Parathyroid adenoma (tissue), 2 donors: ENCODE results near the gene YWHAQ.
"Not testable (repeated sequence)": the region's sequence is repeated elsewhere in the genome, so short reads cannot be mapped to it uniquely, and the experiment has no call there.

ENCODE experiments used
- H2AFZ ChIP-seq: fragments of 300-600 bp; sonication (generic); one replicate; pipeline ENCODE4 v1.7.0; 2017; ENCODE audit warnings: antibody characterized with exemption, mild to moderate bottlenecking
- H3K27ac ChIP-seq: fragments of 300-600 bp; sonication (generic); one replicate; pipeline ENCODE4 v1.7.0; 2017
- H3K27me3 ChIP-seq: fragments of 300-600 bp; sonication (generic); one replicate; pipeline ENCODE4 v1.7.0; 2017; ENCODE audit warnings: low read length; ENCODE audit not compliant: control insufficient read depth, insufficient read depth
- H3K36me3 ChIP-seq: fragments of 300-600 bp; sonication (generic); one replicate; pipeline ENCODE4 v1.7.0; 2017; ENCODE audit warnings: low read length; ENCODE audit not compliant: control insufficient read depth, insufficient read depth
- H3K4me1 ChIP-seq: fragments of 300-600 bp; sonication (generic); one replicate; pipeline ENCODE4 v1.7.0; 2017; ENCODE audit warnings: control low read depth
- H3K4me2 ChIP-seq: fragments of 300-600 bp; sonication (generic); one replicate; pipeline ENCODE4 v1.7.0; 2017; ENCODE audit warnings: low read length
- H3K4me3 ChIP-seq: fragments of 300-600 bp; sonication (generic); one replicate; pipeline ENCODE4 v1.7.0; 2017; ENCODE audit warnings: low read depth, low read length
- H3K79me2 ChIP-seq: fragments of 300-600 bp; sonication (generic); one replicate; pipeline ENCODE4 v1.7.0; 2017; ENCODE audit warnings: control low read depth
- H3K9ac ChIP-seq: fragments of 300-600 bp; sonication (generic); one replicate; pipeline ENCODE4 v1.7.0; 2017; ENCODE audit warnings: mild to moderate bottlenecking
- H3K9me3 ChIP-seq: fragments of 300-600 bp; sonication (generic); one replicate; pipeline ENCODE4 v1.7.0; 2017; ENCODE audit warnings: low read length; ENCODE audit not compliant: control insufficient read depth
- CTCF ChIP-seq: fragments of 300-600 bp; sonication (generic); IDR thresholded peaks from one replicate; pipeline ENCODE4 v1.7.0; 2017; ENCODE audit warnings: antibody characterized with exemption, mild to moderate bottlenecking
- donor health status: primary hyperparathyroidism.

YWHAQ gene

GRCh38 chr2:9617296-9617695, 13.5 kb downstream of the YWHAQ start:
- Histone ChIP-seq H2AFZ (no peak overlapping the region), H3K79me2 (peaks cover 65% of the 10 kb centered on the region), H3K27ac (no peak overlapping the region), H3K9me3 (no peaks in the 10 kb centered on the region), H3K4me1 (peaks cover 14% of the 10 kb centered on the region), H3K27me3 (no peaks in the 10 kb centered on the region), H3K36me3 (no peaks in the 10 kb centered on the region), H3K4me2 (no peak overlapping the region), H3K9ac (no peak overlapping the region), H3K4me3 (no peak overlapping the region)
- TF ChIP-seq CTCF = no peak

- H3K79me2 ChIP-seq = peaks cover 69% of the 10 kb centered on the region
- no peak for TF ChIP-seq CTCF
- H3K27ac ChIP-seq = no peak overlapping the region
- H3K4me3 ChIP-seq = no peak overlapping the region
- no peaks in the 10 kb centered on the region for H3K27me3 ChIP-seq
- H2AFZ ChIP-seq = no peak overlapping the region
- no peaks in the 10 kb centered on the region for H3K36me3 ChIP-seq
- H3K4me1 ChIP-seq = peaks cover 14% of the 10 kb centered on the region
- H3K4me2 ChIP-seq = no peak overlapping the region
- no peak overlapping the region for H3K9ac ChIP-seq
- no peaks in the 10 kb centered on the region for H3K9me3 ChIP-seq
Measured at GRCh38 chr2:9614562-9614961, 16.2 kb downstream of the YWHAQ start.

- Histone ChIP-seq H3K4me1 (peaks cover 14% of the 10 kb centered on the region), H3K79me2 (peaks cover 71% of the 10 kb centered on the region), H3K27ac (no peak overlapping the region), H3K36me3 (no peaks in the 10 kb centered on the region), H2AFZ (no peak overlapping the region), H3K4me3 (no peak overlapping the region), H3K4me2 (no peak overlapping the region), H3K9ac (no peak overlapping the region), H3K27me3 (no peaks in the 10 kb centered on the region), H3K9me3 (no peaks in the 10 kb centered on the region)
- TF ChIP-seq CTCF = no peak
Measured at GRCh38 chr2:9613291-9613690, 17.5 kb downstream of the YWHAQ start.

GRCh38 chr2:9611549-9611912, 19.3 kb downstream of the YWHAQ start:
- not testable (repeated sequence) for H3K27ac ChIP-seq, H3K4me3 ChIP-seq, H3K9ac ChIP-seq, H3K27me3 ChIP-seq, H3K36me3 ChIP-seq, H3K9me3 ChIP-seq, H2AFZ ChIP-seq, H3K4me2 ChIP-seq
- H3K4me1 ChIP-seq = peaks cover 14% of the 10 kb centered on the region
- peaks cover 68% of the 10 kb centered on the region for H3K79me2 ChIP-seq

- TF ChIP-seq CTCF = no peak
- peaks cover 66% of the 10 kb centered on the region for H3K79me2 ChIP-seq
- H3K4me2 ChIP-seq = no peak overlapping the region
- no peaks in the 10 kb centered on the region for H3K27me3 ChIP-seq
- peaks cover 13% of the 10 kb centered on the region for H3K4me1 ChIP-seq
- H3K27ac ChIP-seq = no peak overlapping the region
- H3K36me3 ChIP-seq = no peaks in the 10 kb centered on the region
- H3K9ac ChIP-seq = no peak overlapping the region
- no peaks in the 10 kb centered on the region for H3K9me3 ChIP-seq
- no peak overlapping the region for H3K4me3 ChIP-seq
- no peak overlapping the region for H2AFZ ChIP-seq
Measured at GRCh38 chr2:9610781-9611548, 19.8 kb downstream of the YWHAQ start.

- H3K36me3 ChIP-seq, H3K9me3 ChIP-seq, H3K27me3 ChIP-seq, H3K4me1 ChIP-seq, H3K4me3 ChIP-seq, H3K27ac ChIP-seq, H3K9ac ChIP-seq, H2AFZ ChIP-seq: not testable (repeated sequence)
- Histone ChIP-seq H3K4me2 (peak overlapping the region; percentile 0), H3K79me2 (peaks cover 51% of the 10 kb centered on the region)
Measured at GRCh38 chr2:9608491-9608890, 22.3 kb downstream of the YWHAQ start.
